GM19328 (cell line): ENCODE measurements around the gene MRPL18.

ENCODE experiments used
- ATAC-seq: cut with Tn5 transposase; IDR thresholded peaks from one replicate; pipeline ENCODE4 v1.9.1; 2021; ENCODE audit warnings: mild to moderate bottlenecking, moderate library complexity; ENCODE audit not compliant: unreplicated experiment

MRPL18 gene

DNA sequence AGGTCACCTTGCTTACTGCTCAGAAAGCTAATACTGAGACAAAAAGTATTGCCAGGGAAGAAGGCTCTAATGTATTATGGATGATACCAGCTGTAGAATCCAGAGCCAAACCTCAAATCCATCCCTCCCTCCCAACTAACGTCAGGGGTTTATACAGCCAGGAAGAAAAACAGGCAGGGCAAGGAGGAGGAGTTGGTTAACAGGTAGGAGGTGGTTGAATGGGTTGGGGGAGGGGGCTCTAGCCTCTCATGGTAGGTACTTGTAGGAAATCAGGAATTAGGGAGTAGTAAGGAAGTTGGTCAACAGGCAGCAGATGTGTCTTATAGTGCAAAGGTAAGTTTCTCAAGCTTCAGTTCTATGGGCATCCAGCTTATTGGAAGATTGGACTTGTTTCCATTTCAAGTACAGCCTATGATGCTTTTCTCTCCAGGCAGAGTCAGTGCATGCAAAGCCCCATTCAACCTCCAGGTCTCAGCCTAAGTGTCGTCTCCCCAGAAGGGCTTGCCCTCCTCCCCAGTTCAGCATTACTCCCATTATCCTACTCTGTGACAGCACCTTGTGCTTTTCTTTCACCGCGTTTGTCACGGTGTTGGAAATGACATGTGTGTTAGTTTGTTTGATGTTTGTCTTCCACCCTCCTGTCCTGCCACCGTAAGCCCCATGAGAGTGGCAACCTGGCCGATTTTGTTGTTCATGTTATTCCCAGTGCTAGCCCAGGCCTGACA lies 47.9 kb downstream of the MRPL18 start:
- no peak for ATAC-seq

DNA sequence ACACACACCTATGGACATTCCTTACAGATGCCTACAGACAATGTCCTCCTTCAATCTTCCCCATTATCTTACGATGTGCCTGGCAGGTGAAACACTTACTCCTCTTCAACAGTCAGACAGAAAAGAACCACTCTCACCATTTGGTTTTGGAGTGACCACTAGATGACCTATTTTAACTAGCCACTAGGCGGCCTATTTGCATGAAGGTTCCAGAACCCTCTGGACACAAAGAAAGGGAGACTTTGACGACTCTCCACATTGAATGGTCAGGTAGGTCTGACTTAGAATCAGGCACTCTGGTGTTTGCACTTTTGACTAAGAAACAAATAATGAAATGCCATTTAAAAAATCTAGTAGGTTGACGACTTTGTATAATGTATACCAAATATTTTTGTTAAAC lies 51.8 kb downstream of the MRPL18 start:
- ATAC-seq: no peak

DNA sequence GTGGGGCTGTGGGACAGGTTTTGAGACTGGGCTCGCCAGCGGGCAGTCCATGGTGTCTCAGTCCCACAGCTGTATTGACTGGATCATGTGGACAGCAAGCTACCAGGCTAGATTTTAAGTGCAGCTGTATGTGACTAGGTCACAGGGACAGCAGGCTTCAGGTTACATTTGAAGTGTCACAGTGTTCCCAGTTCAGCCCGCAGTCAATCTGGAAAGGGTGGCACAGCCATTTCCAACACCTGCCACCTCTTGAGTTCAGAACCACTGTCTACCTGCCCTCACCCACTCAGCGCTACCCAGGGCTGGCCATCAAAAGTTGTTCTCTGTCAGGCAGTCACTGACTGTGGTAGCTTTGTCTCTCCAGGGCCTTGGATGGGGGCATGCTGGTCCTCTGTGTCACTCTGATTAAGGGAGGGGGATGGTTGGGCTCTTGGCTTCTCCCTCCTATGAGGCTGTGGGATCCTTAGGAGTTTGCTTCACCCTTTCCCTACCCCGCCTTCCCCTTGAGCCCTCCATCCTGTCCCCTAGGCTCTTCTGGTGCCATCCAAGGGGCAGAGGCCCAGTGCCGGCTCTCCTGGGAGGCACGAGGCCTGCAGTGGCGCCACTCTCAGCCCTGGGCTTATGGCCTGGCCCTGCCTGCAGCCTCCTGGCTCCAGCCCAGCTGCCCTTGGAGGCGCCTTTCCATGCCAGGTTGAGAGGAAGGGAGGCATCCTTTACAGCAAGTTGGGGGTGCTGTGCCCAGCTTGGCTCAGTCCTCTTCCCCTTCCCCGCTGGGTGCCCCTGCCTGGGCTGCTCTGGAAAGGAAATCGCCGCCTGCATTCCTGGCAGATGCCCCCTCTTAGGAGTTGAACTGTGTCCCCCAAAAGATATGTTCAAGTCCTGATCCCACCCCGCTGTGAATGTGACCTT lies 54.7 kb downstream of the MRPL18 start:
- ATAC-seq: no peak
